ENCODE results near the gene AP2S1.
"Not testable (repeated sequence)": the region's sequence is repeated elsewhere in the genome, so short reads cannot be mapped to it uniquely, and the experiment has no call there.

Gene AP2S1

GRCh38 chr19:46839752-46840497 is 10.7 kb downstream of the AP2S1 start:
- no peak for DNase-seq

DNA sequence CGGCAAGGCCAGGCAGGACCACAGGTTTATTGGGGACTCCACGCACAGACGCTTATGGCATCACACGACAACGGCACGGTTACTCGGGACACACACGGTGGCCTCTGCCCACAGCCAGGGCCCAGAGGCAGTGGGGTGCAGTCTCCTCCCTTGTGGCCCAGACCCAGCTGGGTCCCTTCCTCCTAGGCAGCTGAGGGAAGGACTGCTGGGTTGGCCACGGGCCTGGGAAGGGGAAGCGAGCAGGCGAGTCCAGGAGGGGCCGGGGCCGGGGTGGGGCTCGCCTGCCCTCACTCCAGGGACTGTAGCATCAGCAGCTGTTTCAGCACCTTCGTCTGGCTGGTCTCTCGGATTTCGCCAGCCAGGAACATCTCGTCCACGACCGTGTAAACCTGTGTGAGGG is 12.5 kb downstream of the AP2S1 start:
- no peak for DNase-seq

- DNase-seq, result no peak
Measured at GRCh38 chr19:46834984-46835383, 15.7 kb downstream of the AP2S1 start.

DNA sequence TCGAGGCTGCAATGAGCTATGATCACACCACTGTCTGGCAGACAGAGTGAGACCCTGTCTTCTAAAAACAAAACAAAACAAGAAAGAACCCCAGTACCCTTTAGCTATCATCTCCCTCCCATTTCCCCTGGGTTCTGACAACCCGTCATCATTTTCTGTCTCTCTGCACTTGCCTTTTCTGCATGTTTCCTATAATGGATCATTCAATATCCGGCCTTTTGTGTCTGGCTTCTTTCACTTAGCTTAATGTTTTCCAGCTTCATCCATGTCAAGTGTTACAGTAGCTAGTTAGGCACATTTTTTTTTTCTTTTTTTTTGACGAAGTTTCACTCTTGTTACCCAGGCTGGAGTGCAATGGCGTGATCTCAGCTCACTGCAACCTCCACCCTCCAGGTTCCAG is 16.5 kb downstream of the AP2S1 start:
- no peak for DNase-seq

GRCh38 chr19:46830864-46831263 is 19.8 kb downstream of the AP2S1 start:
- DNase-seq, result no peak

- DNase-seq, result no peak
Measured at GRCh38 chr19:46828484-46828883, 22.2 kb downstream of the AP2S1 start.

DNA sequence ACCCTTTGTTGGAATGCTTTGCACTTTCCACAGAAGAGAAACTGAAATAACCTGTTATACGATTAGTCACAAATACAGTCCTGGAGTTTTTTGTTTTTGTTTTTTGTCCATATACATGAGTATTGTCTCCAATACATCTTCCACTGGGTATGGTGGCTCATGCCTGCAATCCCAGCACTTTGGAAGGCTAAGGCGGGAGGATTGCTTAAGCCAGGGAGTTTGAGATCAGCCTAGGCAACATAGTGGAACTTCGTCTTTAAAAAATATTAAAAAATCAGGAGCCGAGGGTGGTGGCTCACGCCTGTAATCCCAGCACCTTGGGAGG is 25.0 kb downstream of the AP2S1 start:
- no peak for DNase-seq

DNA sequence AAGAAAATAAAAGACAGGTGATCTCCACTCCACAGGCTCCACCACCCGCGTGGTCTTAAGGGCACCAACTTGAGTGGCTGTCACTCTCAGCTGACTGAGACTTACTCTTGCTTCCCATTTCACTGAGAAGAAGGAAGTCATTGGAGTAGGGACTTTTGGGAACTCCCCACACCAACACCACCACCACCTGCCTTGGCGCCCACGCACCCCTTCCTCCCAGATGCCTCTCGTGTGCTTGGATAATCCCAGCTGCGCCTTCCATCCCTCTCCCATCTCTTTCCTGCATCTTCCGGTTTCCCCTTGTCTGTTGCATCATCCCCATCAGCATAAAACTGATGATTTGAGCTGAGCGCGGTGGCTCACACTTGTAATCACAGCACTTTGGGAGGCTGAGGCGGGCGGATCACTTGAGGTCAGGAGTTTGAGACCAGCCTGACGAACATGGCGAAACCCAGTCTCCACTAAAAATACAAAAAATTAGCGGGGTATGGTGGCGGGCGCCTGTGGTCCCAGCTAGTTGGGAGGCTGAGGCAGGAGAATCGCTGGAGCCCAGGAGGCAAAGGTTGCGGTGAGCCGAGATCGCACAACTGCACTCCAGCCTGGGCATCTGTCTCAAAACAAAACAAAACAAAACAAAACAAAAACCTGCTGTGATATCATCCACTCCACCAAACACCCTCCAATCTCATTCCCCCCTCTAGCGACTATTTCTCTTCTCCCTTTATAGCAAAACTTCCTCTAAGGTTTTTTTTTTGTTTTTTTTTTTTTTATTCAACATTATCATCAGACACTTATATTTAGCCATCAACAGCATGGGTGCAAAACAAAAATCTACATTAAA is 25.5 kb downstream of the AP2S1 start:
- peak; percentile 88 for DNase-seq

DNA sequence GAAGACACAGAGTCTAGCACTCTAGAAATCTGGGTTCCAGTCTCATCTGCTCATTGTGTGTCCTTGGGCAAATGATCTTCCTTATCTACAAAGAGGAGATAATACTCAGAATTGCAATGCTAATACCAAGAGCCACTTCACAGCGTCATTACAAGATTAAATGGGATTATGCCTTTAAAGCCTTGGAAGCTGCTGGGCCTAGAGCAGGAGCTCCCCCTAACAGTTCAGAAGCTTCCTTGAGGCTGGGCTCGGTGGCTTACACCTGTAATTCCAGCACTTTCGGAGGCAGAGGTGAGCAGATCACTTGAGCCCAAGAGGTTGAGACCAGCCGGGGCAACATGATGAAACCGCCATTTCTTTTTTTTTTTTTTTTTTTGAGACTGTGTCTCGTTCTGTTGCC is 27.6 kb downstream of the AP2S1 start:
- no peak for DNase-seq

DNA sequence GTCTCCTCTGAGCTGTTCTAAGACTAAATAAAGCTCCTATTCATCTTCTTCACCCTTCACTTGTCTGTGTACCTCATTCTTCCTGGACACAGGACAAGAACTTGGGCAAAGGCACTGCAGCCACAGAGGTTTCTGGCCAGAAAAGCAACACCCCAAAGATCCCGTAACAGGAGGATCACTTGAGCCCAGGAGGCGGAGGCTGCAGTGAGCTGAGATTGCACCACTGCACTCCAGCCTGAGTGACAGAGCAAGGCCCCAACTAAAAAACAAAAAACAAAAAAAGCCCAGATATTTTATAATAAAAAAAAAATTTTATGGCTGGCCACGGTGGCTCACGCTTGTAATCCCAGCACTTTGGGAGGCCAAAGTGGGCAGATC is 28.2 kb downstream of the AP2S1 start:
- peak; percentile 26 for DNase-seq

GRCh38 chr19:46821512-46822409 is 28.9 kb downstream of the AP2S1 start:
- peak; percentile 83 for DNase-seq

DNA sequence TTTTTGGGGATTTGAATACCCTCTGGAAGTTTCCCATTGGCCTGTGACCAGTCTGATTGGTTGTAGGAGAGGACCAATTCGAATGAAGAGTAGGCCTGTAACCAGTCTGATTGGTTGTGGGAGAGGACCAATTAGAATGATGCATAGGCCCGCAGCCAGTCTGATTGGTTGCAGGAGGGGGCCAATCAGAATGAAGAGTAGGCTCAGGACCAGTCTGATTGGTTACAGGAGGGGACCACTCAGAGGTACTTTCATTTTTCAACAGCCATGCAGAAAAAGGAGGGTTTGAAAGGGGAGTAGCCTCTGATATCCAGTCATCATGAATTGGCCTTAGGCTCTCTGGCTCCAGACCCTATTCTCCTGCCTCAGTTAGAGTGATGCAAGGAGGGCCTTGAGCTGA is 31.8 kb downstream of the AP2S1 start:
- peak; percentile 42 for DNase-seq

DNA sequence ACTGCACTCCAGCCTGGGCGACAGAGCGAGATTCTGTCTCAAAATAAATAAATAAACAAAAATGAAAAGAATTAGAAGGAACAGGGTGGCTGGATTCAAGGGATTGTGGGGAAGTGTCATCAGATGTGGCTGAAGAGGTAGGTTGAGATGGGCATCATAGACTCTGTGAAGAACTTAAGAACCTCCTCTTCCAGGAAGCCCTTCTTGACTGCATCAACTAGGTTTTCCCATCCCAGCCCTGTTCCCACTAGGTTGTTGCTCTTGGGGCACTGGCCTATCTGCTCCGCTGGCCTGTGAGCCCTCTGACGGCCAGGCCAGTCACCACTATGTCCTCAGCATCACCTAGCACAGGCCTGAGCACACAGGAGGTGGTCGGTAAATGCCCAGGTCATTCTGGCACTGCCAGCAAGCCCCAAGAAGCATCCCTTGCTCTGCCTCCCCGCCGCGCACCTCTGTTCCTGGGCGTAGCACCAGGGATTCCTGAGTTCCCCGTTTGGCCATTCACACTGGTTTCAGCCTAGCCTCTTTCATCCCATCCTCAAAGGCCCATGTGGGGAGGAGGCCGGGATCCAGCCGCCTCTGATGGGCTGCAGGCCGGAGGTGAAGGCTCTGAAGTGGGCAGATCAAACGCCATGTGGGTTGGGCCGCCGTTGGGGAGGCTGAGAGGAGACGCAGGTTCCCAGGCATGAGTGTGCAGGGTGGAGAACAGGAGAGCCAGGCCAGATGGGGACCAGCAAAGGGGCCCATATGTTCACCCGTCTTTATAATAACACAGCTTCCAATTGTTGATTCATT is 34.6 kb downstream of the AP2S1 start:
- no peak for DNase-seq

GRCh38 chr19:46813839-46814358 is 36.7 kb downstream of the AP2S1 start:
- no peak for DNase-seq

GRCh38 chr19:46812977-46813838 is 37.4 kb downstream of the AP2S1 start:
- no peak for DNase-seq

DNA sequence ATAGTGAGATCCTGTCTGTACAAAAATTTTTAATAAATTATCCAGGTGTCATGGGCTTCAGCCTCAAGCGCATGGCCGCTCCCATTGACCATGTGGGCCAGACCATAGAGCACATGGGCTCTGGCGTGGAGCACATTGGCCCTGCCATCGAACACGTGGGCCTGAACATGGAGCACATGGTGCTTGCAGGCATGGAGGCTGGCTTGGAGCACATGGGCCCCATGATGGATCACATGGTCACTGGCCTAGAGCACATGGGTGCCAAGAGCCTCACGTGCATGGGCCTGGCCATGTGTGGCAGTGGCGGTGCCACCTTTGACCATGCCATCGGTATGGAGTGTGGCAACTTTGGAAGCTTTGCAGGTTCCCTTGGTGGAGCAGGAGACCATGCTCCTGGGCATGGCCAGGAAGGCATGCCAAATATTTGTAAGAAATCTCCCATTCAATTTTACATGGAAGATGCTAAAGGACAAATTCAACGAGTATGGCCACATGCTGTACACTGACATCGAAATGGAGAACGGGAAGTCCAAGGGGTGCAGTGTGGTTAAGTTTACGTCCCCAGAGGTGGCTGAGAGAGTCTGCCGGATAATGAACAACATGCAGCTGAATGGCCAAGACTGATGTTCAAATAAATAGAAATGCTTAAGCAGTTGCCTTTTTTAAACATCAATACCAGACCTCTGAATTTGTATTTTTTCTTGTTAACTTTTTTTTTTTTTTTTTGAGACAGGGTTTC is 40.9 kb downstream of the AP2S1 start:
- peak; percentile 59 for DNase-seq

- peak; percentile 14 for DNase-seq
Measured at GRCh38 chr19:46806656-46807055, 44.0 kb downstream of the AP2S1 start.

GRCh38 chr19:46804432-46804831 is 46.2 kb downstream of the AP2S1 start:
- DNase-seq, result not testable (repeated sequence)

- DNase-seq, result no peak
Measured at GRCh38 chr19:46803555-46803954, 47.1 kb downstream of the AP2S1 start.

- DNase-seq, result no peak
Measured at GRCh38 chr19:46802152-46802551, 48.5 kb downstream of the AP2S1 start.

DNA sequence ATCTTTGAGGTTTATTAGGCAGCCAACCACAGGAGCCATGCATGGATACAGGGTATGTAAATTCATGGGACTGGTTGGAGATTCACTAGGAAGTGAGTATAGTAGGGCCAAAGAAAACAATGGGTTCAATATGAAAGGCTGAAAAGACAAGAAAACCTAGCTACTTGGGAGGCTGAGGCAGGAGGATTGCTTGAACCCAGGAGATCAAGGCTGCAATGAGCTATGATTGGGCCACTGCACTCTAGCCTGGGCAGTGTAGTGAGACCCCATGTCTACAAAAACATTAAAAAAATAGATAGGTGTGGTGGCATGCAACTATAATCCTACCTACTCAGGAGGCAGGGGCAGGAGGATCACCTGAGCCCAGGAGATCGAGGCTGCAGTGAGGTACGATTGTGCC is 51.9 kb downstream of the AP2S1 start:
- DNase-seq, result no peak

Data from MV-4-11 (cell line).